Endothelial cell of umbilical vein (primary cell): ENCODE results near the gene CDKL5.

ENCODE experiments used
- EZH2 ChIP-seq: IDR thresholded peaks from 2 replicates; pipeline ENCODE4 v1.6.1; 2012; ENCODE audit warnings: borderline replicate concordance, low read depth, mild to moderate bottlenecking, moderate library complexity, low read length, inconsistent platforms; ENCODE audit not compliant: severe bottlenecking
- FOS ChIP-seq: IDR thresholded peaks from 2 replicates; pipeline ENCODE4 v1.6.1; 2011; ENCODE audit warnings: mild to moderate bottlenecking, low read length, moderate library complexity, borderline replicate concordance; ENCODE audit not compliant: insufficient read depth
- MYC ChIP-seq: IDR thresholded peaks from one replicate; pipeline ENCODE4 v1.6.1; 2011; ENCODE audit warnings: mild to moderate bottlenecking, low read depth, low read length
- POLR2A ChIP-seq: IDR thresholded peaks from 2 replicates; pipeline ENCODE4 v1.6.1; 2012; ENCODE audit warnings: low read depth, mild to moderate bottlenecking, control low read depth, low read length
- POLR2AphosphoS5 ChIP-seq: IDR thresholded peaks from 2 replicates; pipeline ENCODE4 v1.6.1; 2012; ENCODE audit warnings: low read depth, mild to moderate bottlenecking, control low read depth, low read length, moderate library complexity; ENCODE audit not compliant: insufficient read depth
- TF ChIP-seq, protein P1 (sequence below), 2 donors: IDR thresholded peaks; 1 replicate in 1 of 2; 2 replicates in 1 of 2; pipeline ENCODE4 v1.5.1; 2011; ENCODE audit warnings: low read length in 2 of 2, mild to moderate bottlenecking in 2 of 2, moderate library complexity in 2 of 2, control low read depth in 1 of 2, inconsistent platforms in 1 of 2, low read depth in 1 of 2; ENCODE audit not compliant: insufficient read depth in 1 of 2; ENCODE audit errors: extremely low read depth in 1 of 2
- TF ChIP-seq, protein P2 (sequence below): IDR thresholded peaks from 2 replicates; pipeline ENCODE4 v1.6.1; 2011; ENCODE audit not compliant: insufficient read depth, insufficient read length

DNA sequence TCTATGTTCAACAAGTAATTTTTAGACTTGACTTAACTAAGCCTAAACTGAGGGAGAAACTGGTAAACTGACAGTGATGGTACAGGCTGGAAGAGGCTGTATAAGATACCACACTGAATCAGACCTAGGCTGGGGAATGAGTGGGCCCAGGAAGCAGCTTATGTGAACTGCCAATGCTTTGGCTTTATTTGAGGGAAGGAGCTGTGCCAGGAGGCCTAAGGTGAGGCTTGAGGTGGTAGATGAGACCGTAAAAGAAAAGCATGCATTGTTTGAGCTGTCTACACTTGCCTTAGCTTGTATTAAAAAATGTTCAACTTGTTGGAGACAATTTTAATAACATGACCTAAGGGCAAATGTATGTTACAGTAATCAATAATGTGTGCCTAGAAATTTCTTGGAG, 150.3 kb downstream of the CDKL5 start:
- TF ChIP-seq FOS: no peak
- TF ChIP-seq, protein P1, sequence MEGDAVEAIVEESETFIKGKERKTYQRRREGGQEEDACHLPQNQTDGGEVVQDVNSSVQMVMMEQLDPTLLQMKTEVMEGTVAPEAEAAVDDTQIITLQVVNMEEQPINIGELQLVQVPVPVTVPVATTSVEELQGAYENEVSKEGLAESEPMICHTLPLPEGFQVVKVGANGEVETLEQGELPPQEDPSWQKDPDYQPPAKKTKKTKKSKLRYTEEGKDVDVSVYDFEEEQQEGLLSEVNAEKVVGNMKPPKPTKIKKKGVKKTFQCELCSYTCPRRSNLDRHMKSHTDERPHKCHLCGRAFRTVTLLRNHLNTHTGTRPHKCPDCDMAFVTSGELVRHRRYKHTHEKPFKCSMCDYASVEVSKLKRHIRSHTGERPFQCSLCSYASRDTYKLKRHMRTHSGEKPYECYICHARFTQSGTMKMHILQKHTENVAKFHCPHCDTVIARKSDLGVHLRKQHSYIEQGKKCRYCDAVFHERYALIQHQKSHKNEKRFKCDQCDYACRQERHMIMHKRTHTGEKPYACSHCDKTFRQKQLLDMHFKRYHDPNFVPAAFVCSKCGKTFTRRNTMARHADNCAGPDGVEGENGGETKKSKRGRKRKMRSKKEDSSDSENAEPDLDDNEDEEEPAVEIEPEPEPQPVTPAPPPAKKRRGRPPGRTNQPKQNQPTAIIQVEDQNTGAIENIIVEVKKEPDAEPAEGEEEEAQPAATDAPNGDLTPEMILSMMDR (IDR thresholded peaks at IDR 0.05; ENCODE audit: extremely low read depth in 1 of 2, insufficient read depth in 1 of 2, low read depth in 1 of 2, low read length in 2 of 2): no peak
- no peak for TF ChIP-seq MYC
- TF ChIP-seq EZH2: no peak
- no peak for TF ChIP-seq POLR2A
- TF ChIP-seq POLR2AphosphoS5: no peak
- TF ChIP-seq, protein P2, sequence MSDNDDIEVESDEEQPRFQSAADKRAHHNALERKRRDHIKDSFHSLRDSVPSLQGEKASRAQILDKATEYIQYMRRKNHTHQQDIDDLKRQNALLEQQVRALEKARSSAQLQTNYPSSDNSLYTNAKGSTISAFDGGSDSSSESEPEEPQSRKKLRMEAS: no peak
